ENCODE measurements around the gene MCM7. TPM values are rescaled to one million over a fixed set of nuclear protein-coding genes. Genes with fewer than 3 reads are reported as not detected.

Gene MCM7
- total RNA-seq, 1 donor, result 33.8 TPM

GRCh38 chr7:100091411-100092181, 9.6 kb downstream of the MCM7 start:
- Histone ChIP-seq H3K27me3 (ENCODE audit: insufficient read depth, low read length) (no peaks in the 10 kb centered on the region), H3K4me1 (ENCODE audit: insufficient read depth, low read length) (peaks cover 19% of the 10 kb centered on the region), H3K4me3 (ENCODE audit: low read length) (no peak overlapping the region), H3K9me3 (ENCODE audit: low read depth, low read length) (no peaks in the 10 kb centered on the region)

- Histone ChIP-seq H3K4me1 (ENCODE audit: insufficient read depth, low read length) (peaks cover 22% of the 10 kb centered on the region), H3K9me3 (ENCODE audit: low read depth, low read length) (no peaks in the 10 kb centered on the region), H3K4me3 (ENCODE audit: low read length) (no peak overlapping the region), H3K27me3 (ENCODE audit: insufficient read depth, low read length) (no peaks in the 10 kb centered on the region)
Measured at GRCh38 chr7:100090527-100091410, 10.4 kb downstream of the MCM7 start.

GRCh38 chr7:100089458-100090196, 11.6 kb downstream of the MCM7 start:
- no peaks in the 10 kb centered on the region for H3K9me3 ChIP-seq (ENCODE audit: low read depth, low read length)
- H3K4me1 ChIP-seq (ENCODE audit: insufficient read depth, low read length), result peaks cover 25% of the 10 kb centered on the region
- peak overlapping the region; percentile 86 for H3K4me3 ChIP-seq (ENCODE audit: low read length)
- no peaks in the 10 kb centered on the region for H3K27me3 ChIP-seq (ENCODE audit: insufficient read depth, low read length)

- no peaks in the 10 kb centered on the region for H3K27me3 ChIP-seq (ENCODE audit: insufficient read depth, low read length)
- H3K4me1 ChIP-seq (ENCODE audit: insufficient read depth, low read length), result peaks cover 25% of the 10 kb centered on the region
- no peaks in the 10 kb centered on the region for H3K9me3 ChIP-seq (ENCODE audit: low read depth, low read length)
- H3K4me3 ChIP-seq (ENCODE audit: low read length), result peak within 1 kb of the TSS; percentile 86
Measured at GRCh38 chr7:100088621-100089457, 12.4 kb downstream of the MCM7 start, which contains the start of gene COPS6. COPS6 (plus strand) TSS chr7:100088969; CDS start chr7:100088991, 22 bp downstream.

GRCh38 chr7:100088095-100088620, 13.0 kb downstream of the MCM7 start:
- no peaks in the 10 kb centered on the region for H3K9me3 ChIP-seq (ENCODE audit: low read depth, low read length)
- peaks cover 26% of the 10 kb centered on the region for H3K4me1 ChIP-seq (ENCODE audit: insufficient read depth, low read length)
- peak overlapping the region; percentile 86 for H3K4me3 ChIP-seq (ENCODE audit: low read length)
- H3K27me3 ChIP-seq (ENCODE audit: insufficient read depth, low read length), result no peaks in the 10 kb centered on the region

GRCh38 chr7:100087055-100087750, 14.0 kb downstream of the MCM7 start:
- Histone ChIP-seq H3K4me1 (ENCODE audit: insufficient read depth, low read length) (peaks cover 36% of the 10 kb centered on the region), H3K27me3 (ENCODE audit: insufficient read depth, low read length) (no peaks in the 10 kb centered on the region), H3K9me3 (ENCODE audit: low read depth, low read length) (no peaks in the 10 kb centered on the region), H3K4me3 (ENCODE audit: low read length) (no peak overlapping the region)

GRCh38 chr7:100085515-100085914, 15.7 kb downstream of the MCM7 start:
- Histone ChIP-seq H3K4me1 (ENCODE audit: insufficient read depth, low read length) (peaks cover 46% of the 10 kb centered on the region), H3K9me3 (ENCODE audit: low read depth, low read length) (no peaks in the 10 kb centered on the region), H3K4me3 (ENCODE audit: low read length) (no peak overlapping the region), H3K27me3 (ENCODE audit: insufficient read depth, low read length) (no peaks in the 10 kb centered on the region)

GRCh38 chr7:100082978-100083377, 18.2 kb downstream of the MCM7 start:
- Histone ChIP-seq H3K4me3 (ENCODE audit: low read length) (no peak overlapping the region), H3K4me1 (ENCODE audit: insufficient read depth, low read length) (peaks cover 36% of the 10 kb centered on the region), H3K27me3 (ENCODE audit: insufficient read depth, low read length) (no peaks in the 10 kb centered on the region), H3K9me3 (ENCODE audit: low read depth, low read length) (no peaks in the 10 kb centered on the region)

- no peaks in the 10 kb centered on the region for H3K9me3 ChIP-seq (ENCODE audit: low read depth, low read length)
- H3K4me1 ChIP-seq (ENCODE audit: insufficient read depth, low read length), result peaks cover 34% of the 10 kb centered on the region
- H3K27me3 ChIP-seq (ENCODE audit: insufficient read depth, low read length), result no peaks in the 10 kb centered on the region
- peak within 1 kb of the TSS; percentile 95 for H3K4me3 ChIP-seq (ENCODE audit: low read length)
Measured at GRCh38 chr7:100081535-100082102, 19.6 kb downstream of the MCM7 start, which contains the start of gene ZNF3. ZNF3 (minus strand) TSS chr7:100081723; CDS start chr7:100077357, 4,366 bp downstream.

GRCh38 chr7:100080907-100081534, 20.2 kb downstream of the MCM7 start:
- Histone ChIP-seq H3K9me3 (ENCODE audit: low read depth, low read length) (no peaks in the 10 kb centered on the region), H3K4me1 (ENCODE audit: insufficient read depth, low read length) (peaks cover 34% of the 10 kb centered on the region), H3K4me3 (ENCODE audit: low read length) (peak overlapping the region; percentile 95), H3K27me3 (ENCODE audit: insufficient read depth, low read length) (no peaks in the 10 kb centered on the region)

GRCh38 chr7:100079024-100079560, 22.1 kb downstream of the MCM7 start:
- Histone ChIP-seq H3K27me3 (ENCODE audit: insufficient read depth, low read length) (no peaks in the 10 kb centered on the region), H3K4me3 (ENCODE audit: low read length) (no peak overlapping the region), H3K4me1 (ENCODE audit: insufficient read depth, low read length) (peaks cover 28% of the 10 kb centered on the region)

GRCh38 chr7:100077205-100077604, 24.0 kb downstream of the MCM7 start:
- H3K4me3 ChIP-seq (ENCODE audit: low read length), result no peak overlapping the region
- peaks cover 8% of the 10 kb centered on the region for H3K9me3 ChIP-seq (ENCODE audit: low read depth, low read length)
- H3K4me1 ChIP-seq (ENCODE audit: insufficient read depth, low read length), result peaks cover 17% of the 10 kb centered on the region
- H3K27me3 ChIP-seq (ENCODE audit: insufficient read depth, low read length), result no peaks in the 10 kb centered on the region

More at GRCh38 chr7:100079024-100079560, 22.1 kb downstream of the MCM7 start:
- H3K9me3 ChIP-seq (ENCODE audit: low read depth, low read length), result no peaks in the 10 kb centered on the region
